K562 (cell line): ENCODE measurements around the gene KRT39. TPM values are rescaled to one million over a fixed set of nuclear protein-coding genes. Genes with fewer than 3 reads are reported as not detected.

ENCODE experiments used
- ATAC-seq: fragments of 200-7000 bp; cut with Tn5 transposase; 3 replicates; pipeline ENCODE4 v1.9.1; 2020; ENCODE audit warnings: moderate library complexity
- BruUV-seq: library from RNA; stranded (reverse); fragments of 400-500 nt; replicated peaks from 2 replicates; lab custom pipeline; 2021; lab: Mats Ljungman, UMichigan
- CTCF ChIA-PET: fragments of 300-600 bp; formaldehyde crosslinking; extraction: SDS; loops from one replicate; lab custom pipeline; 2021; ENCODE audit warnings: low intra/inter-chr PET ratio; lab: Yijun Ruan, JAX
- POLR2A ChIA-PET: fragments of 300-600, 350-650 bp; sonication (Branson Sonifier 250); formaldehyde crosslinking; extraction: SDS; loops from one replicate; lab custom pipeline; 2021; ENCODE audit warnings: antibody characterized with exemption, inconsistent platforms; lab: Yijun Ruan, JAX
- DNase-seq, 4 experiments: peaks; one replicate each; pipeline versions ENCODE4 v3.0.0 to v3.0.0-alpha.2; 2011 to 2018; ENCODE audit warnings: low spot score in 3 of 4, mixed read lengths in 3 of 4; ENCODE audit errors: extremely low read depth in 1 of 4
- FAIRE-seq: peaks from 2 replicates; lab custom pipeline; 2011; peaks lifted over from hg19 to GRCh38; lab: Jason Lieb, UNC
- H2AFZ ChIP-seq: 2 replicates; pipeline ENCODE4 v1.6.0; 2011; ENCODE audit warnings: low read depth, low read length, control low read depth, inconsistent platforms
- H3K27ac ChIP-seq: fragments of 200-600 bp; 3 replicates; pipeline ENCODE4 v1.8.0; 2011; ENCODE audit warnings: low read depth, mild to moderate bottlenecking, control low read depth, inconsistent platforms, low read length, moderate library complexity, mixed read lengths; ENCODE audit errors: extremely low read depth
- H3K27me3 ChIP-seq, 2 experiments: fragments of 300-600 bp in 1 of 2; 2 replicates in 1 of 2; 3 replicates in 1 of 2; pipeline versions ENCODE4 v1.6.0 to v1.8.0; 2011; ENCODE audit warnings: inconsistent platforms in 2 of 2, low read length in 2 of 2, mild to moderate bottlenecking in 1 of 2, mixed read lengths in 1 of 2, moderate library complexity in 1 of 2; ENCODE audit not compliant: control insufficient read depth in 2 of 2, insufficient read depth in 2 of 2
- H3K36me3 ChIP-seq: fragments of 300-600 bp; 3 replicates; pipeline ENCODE4 v1.8.0; 2011; ENCODE audit warnings: mild to moderate bottlenecking, low read length, inconsistent platforms; ENCODE audit not compliant: control insufficient read depth, insufficient read depth
- H3K4me1 ChIP-seq, 2 experiments: fragments of 200-600 bp in 1 of 2; replicated peaks in 1 of 2; 2 replicates in 1 of 2; 3 replicates in 1 of 2; pipeline versions ENCODE4 v1.5.1 to v1.8.0; 2011; ENCODE audit warnings: inconsistent platforms in 2 of 2, low read length in 2 of 2, mild to moderate bottlenecking in 1 of 2, mixed read lengths in 1 of 2, moderate library complexity in 1 of 2; ENCODE audit not compliant: control insufficient read depth in 2 of 2, insufficient read depth in 2 of 2
- H3K4me2 ChIP-seq: 2 replicates; pipeline ENCODE4 v1.6.1; 2011; ENCODE audit warnings: low read length, control low read depth, inconsistent platforms, mixed read lengths; ENCODE audit not compliant: insufficient read depth
- H3K4me3 ChIP-seq: fragments of 200-600 bp; sonication (generic), shearing (Covaris generic); 2 replicates; pipeline ENCODE4 v1.5.1; 2016; ENCODE audit warnings: control low read depth, inconsistent platforms
- H3K79me2 ChIP-seq: fragments of 200-600 bp; 3 replicates; pipeline ENCODE4 v1.8.0; 2011; ENCODE audit warnings: low read length, inconsistent platforms; ENCODE audit not compliant: control insufficient read depth, insufficient read depth
- H3K9ac ChIP-seq, 2 experiments: 2 replicates each; pipeline versions ENCODE4 v1.6.0 to v1.6.1; 2011; ENCODE audit warnings: low read depth in 2 of 2, low read length in 2 of 2, control low read depth in 1 of 2, inconsistent platforms in 1 of 2, mild to moderate bottlenecking in 1 of 2, mixed read lengths in 1 of 2; ENCODE audit not compliant: insufficient read depth in 1 of 2
- H3K9me1 ChIP-seq: one replicate; pipeline ENCODE4 v1.6.0; 2011; ENCODE audit warnings: inconsistent platforms, mild to moderate bottlenecking, low read length, moderate library complexity; ENCODE audit not compliant: control insufficient read depth, insufficient read depth
- H3K9me3 ChIP-seq: replicated peaks from 2 replicates; pipeline ENCODE4 v1.5.1; 2011; ENCODE audit warnings: low read depth, low read length, inconsistent platforms; ENCODE audit not compliant: control insufficient read depth, insufficient read depth
- H4K20me1 ChIP-seq: replicated peaks from 2 replicates; pipeline ENCODE4 v1.6.1; 2011; ENCODE audit warnings: low read length, inconsistent platforms, mixed read lengths; ENCODE audit not compliant: control insufficient read depth, insufficient read depth
- CBFB ChIP-seq: sonication (generic); formaldehyde crosslinking; IDR thresholded peaks from 2 replicates; pipeline ENCODE4 v1.4.0; 2020; ENCODE audit warnings: mild to moderate bottlenecking, missing genetic modification reagents
- DDX20 ChIP-seq: fragments of 450-650 bp; IDR thresholded peaks from 2 replicates; pipeline ENCODE4 v1.6.1; 2016; ENCODE audit warnings: missing genetic modification characterization, low read depth, mild to moderate bottlenecking, missing compliant biosample characterization, moderate library complexity
- DMBX1 ChIP-seq: fragments of 250-450 bp; sonication (Bioruptor Pico); IDR thresholded peaks from 2 replicates; pipeline ENCODE4 v1.8.0; 2022; ENCODE audit warnings: inconsistent platforms, mild to moderate bottlenecking, moderate library complexity, borderline replicate concordance
- FIP1L1 ChIP-seq: fragments of 200-400 bp; formaldehyde crosslinking; IDR thresholded peaks from 2 replicates; pipeline ENCODE4 v1.6.1; 2018; ENCODE audit warnings: mild to moderate bottlenecking, low read depth, low read length; ENCODE audit not compliant: poor library complexity, severe bottlenecking
- GMEB1 ChIP-seq: fragments of 250-450 bp; sonication (Bioruptor Pico); IDR thresholded peaks from 2 replicates; pipeline ENCODE4 v1.4.0; 2020; ENCODE audit warnings: mild to moderate bottlenecking
- HIVEP1 ChIP-seq: fragments of 250-450 bp; sonication (Bioruptor Pico); IDR thresholded peaks from 2 replicates; pipeline ENCODE4 v1.4.0; 2020; ENCODE audit warnings: mild to moderate bottlenecking
- HNRNPH1 ChIP-seq: fragments of 200-400 bp; formaldehyde crosslinking; optimal IDR thresholded peaks from 2 replicates; pipeline ENCODE3; 2017; ENCODE audit warnings: low read depth, mild to moderate bottlenecking, low read length, moderate library complexity
- HSF4 ChIP-seq: fragments of 250-450 bp; sonication (Bioruptor Pico); IDR thresholded peaks from 2 replicates; pipeline ENCODE4 v2.1.2; 2022; ENCODE audit warnings: mild to moderate bottlenecking, moderate library complexity, borderline replicate concordance
- NR2C2 ChIP-seq, 2 experiments: fragments of 200-800 bp in 1 of 2; sonication (Bioruptor generic) in 1 of 2; sonication (generic) in 1 of 2; formaldehyde crosslinking in 1 of 2; IDR thresholded peaks; 2 replicates each; pipeline versions ENCODE4 v1.6.1 to v1.8.0; 2016 to 2022; ENCODE audit warnings: mild to moderate bottlenecking in 1 of 2, missing compliant biosample characterization in 1 of 2, missing genetic modification characterization in 1 of 2, missing genetic modification reagents in 1 of 2
- POLR3A ChIP-seq: IDR thresholded peaks from 2 replicates; pipeline ENCODE4 v1.6.1; 2011; ENCODE audit warnings: borderline replicate concordance, mild to moderate bottlenecking, moderate library complexity; ENCODE audit not compliant: insufficient read length, insufficient read depth; ENCODE audit errors: extremely low read depth
- POLR3G ChIP-seq: IDR thresholded peaks from 2 replicates; pipeline ENCODE4 v1.6.1; 2011; ENCODE audit not compliant: insufficient read length, insufficient replicate concordance; ENCODE audit errors: extremely low read depth
- RHOXF2B ChIP-seq: fragments of 250-450 bp; sonication (Bioruptor Pico); conservative IDR thresholded peaks from 2 replicates; pipeline ENCODE4 v1.5.1; 2021
- SNRNP70 ChIP-seq: fragments of 200-400 bp; formaldehyde crosslinking; optimal IDR thresholded peaks from 2 replicates; pipeline ENCODE3; 2017; ENCODE audit warnings: low read depth, low read length
- TCF7 ChIP-seq: sonication (generic); IDR thresholded peaks from 2 replicates; pipeline ENCODE4 v1.6.1; 2016; ENCODE audit warnings: antibody characterized with exemption, borderline replicate concordance
- TOE1 ChIP-seq, 2 experiments: fragments of 450-650 bp in 1 of 2; sonication (generic) in 1 of 2; formaldehyde crosslinking in 1 of 2; IDR thresholded peaks; 2 replicates each; pipeline versions ENCODE4 v1.7.1 to v1.8.0; 2016 to 2022; ENCODE audit warnings: borderline replicate concordance in 2 of 2, mild to moderate bottlenecking in 2 of 2, antibody characterized with exemption in 1 of 2, inconsistent platforms in 1 of 2, low read depth in 1 of 2, missing genetic modification reagents in 1 of 2, moderate library complexity in 1 of 2
- ZKSCAN8 ChIP-seq: fragments of 200-800 bp; sonication (Bioruptor generic); IDR thresholded peaks from 2 replicates; pipeline ENCODE4 v1.6.1; 2016; ENCODE audit warnings: missing genetic modification characterization, missing compliant biosample characterization
- ZNF134 ChIP-seq: fragments of 250-450 bp; sonication (Bioruptor Pico); conservative IDR thresholded peaks from 2 replicates; pipeline ENCODE4 v1.4.0; 2020
- WGBS: fragments of 100-300 bp; shearing (Covaris generic); methylation state at CpG from one replicate; pipeline ENCODE4 v1.1.6; 2016; ENCODE audit warnings: low coverage, mixed read lengths; ENCODE audit not compliant: insufficient coverage; ENCODE audit errors: missing lambda C conversion rate; 5-methylcytosine and 5-hydroxymethylcytosine counted together
- in situ Hi-C: fragments of 300-500 bp; cut with MboI; formaldehyde crosslinking; loops from 4 replicates; pipeline ENCODE4 v1.15.0; 2018; ENCODE audit warnings: inconsistent platforms, mixed read lengths
- intact Hi-C: fragments of 100-400 bp; cut with micrococcal nuclease; formaldehyde crosslinking; loops from 2 replicates; pipeline ENCODE4 v1.14.2; 2022
- polyA plus RNA-seq, 8 experiments: library from polyadenylated mRNA; depleted of rRNA in 4 of 8; stranded (reverse) in 5 of 8; unstranded in 3 of 8; fragments of >200 nt; fragmentation: Nextera tagmentation in 2 of 8; fragmentation: Illumina TruSeq in 1 of 8; extraction: Ambion mirVana in 2 of 8; extraction: Trizol in 1 of 8; gene quantifications; 2 replicates each; pipeline versions ENCODE4 v1.2.1 to v1.2.3, GENCODE V29; 2011 to 2014; ENCODE audit warnings: inconsistent platforms in 1 of 8, missing spikeins in 1 of 8
- total RNA-seq, 7 experiments: library from RNA; depleted of rRNA in 6 of 7; stranded (reverse); fragments of >200 nt in 6 of 7; fragmentation: Illumina TruSeq in 2 of 7; extraction: Trizol in 2 of 7; gene quantifications; 2 replicates each; pipeline versions ENCODE4 v1.2.1 to v1.2.3, GENCODE V29; 2011 to 2021; ENCODE audit warnings: low replicate concordance in 1 of 7
- TF ChIP-seq, protein P1 (sequence below): sonication (generic); formaldehyde crosslinking; IDR thresholded peaks from 2 replicates; pipeline ENCODE4 v1.4.0; 2020; ENCODE audit warnings: mild to moderate bottlenecking, missing genetic modification reagents

The KRT39 gene
- total and polyA plus RNA-seq, 9 of the 15 experiments (the other 6 are each of a cell fraction or from before 2014, with no cell fraction given): not detected

DNA sequence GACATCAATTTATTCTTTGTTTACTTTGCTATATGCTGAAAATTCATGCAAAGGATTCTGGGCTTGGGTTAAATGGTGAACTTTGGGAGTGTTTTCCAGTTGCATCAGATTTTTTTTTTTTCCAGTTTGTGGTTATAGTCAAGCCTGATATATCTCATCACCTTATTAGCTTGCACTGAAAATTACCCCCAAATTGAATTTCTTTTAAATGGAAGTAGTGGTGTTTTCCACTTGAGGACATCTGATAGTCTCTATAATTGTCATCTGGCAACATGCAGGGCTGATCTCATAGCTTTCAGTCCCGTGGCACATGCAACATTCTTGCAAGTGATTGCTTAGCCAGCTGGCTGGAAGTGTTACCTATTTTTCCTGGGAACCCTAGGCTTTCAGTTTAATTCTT lies 46.9 kb upstream of the KRT39 start (continued):
- no peak for TF ChIP-seq NR2C2 (CRISPR knock-in tag; IDR thresholded peaks at IDR 0.05)
- TF ChIP-seq NR2C2 (tag; IDR thresholded peaks at IDR 0.05): peak; percentile 79; the same call in 1 of the 2 replicates
- TF ChIP-seq RHOXF2B (CRISPR knock-in tag): no peak
- TF ChIP-seq SNRNP70: no peak
- no peak for TF ChIP-seq TCF7
- no peak for TF ChIP-seq HIVEP1 (CRISPR knock-in tag)
- TF ChIP-seq, protein P1, sequence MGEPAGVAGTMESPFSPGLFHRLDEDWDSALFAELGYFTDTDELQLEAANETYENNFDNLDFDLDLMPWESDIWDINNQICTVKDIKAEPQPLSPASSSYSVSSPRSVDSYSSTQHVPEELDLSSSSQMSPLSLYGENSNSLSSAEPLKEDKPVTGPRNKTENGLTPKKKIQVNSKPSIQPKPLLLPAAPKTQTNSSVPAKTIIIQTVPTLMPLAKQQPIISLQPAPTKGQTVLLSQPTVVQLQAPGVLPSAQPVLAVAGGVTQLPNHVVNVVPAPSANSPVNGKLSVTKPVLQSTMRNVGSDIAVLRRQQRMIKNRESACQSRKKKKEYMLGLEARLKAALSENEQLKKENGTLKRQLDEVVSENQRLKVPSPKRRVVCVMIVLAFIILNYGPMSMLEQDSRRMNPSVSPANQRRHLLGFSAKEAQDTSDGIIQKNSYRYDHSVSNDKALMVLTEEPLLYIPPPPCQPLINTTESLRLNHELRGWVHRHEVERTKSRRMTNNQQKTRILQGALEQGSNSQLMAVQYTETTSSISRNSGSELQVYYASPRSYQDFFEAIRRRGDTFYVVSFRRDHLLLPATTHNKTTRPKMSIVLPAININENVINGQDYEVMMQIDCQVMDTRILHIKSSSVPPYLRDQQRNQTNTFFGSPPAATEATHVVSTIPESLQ (CRISPR knock-in tag): no peak

- ATAC-seq (no peak), FAIRE-seq (no peak), DNase-seq (no peak)
- Histone ChIP-seq H3K36me3 (no peaks in the 10 kb centered on the region), H3K9me3 (no peaks in the 10 kb centered on the region), H3K27me3 (peaks cover 0 to 6% of the 10 kb centered on the region in 2 experiments; a peak in 3 of 5 replicates), H3K79me2 (no peaks in the 10 kb centered on the region), H3K9me1 (no peaks in the 10 kb centered on the region), H3K4me3 (no peak overlapping the region), H4K20me1 (no peaks in the 10 kb centered on the region), H3K27ac (no peak overlapping the region), H3K4me1 (no peaks in the 10 kb centered on the region), H3K4me2 (no peak overlapping the region), H3K9ac (no peak overlapping the region), H2AFZ (no peak overlapping the region)
- ChIA-PET CTCF (no interaction called here), POLR2A (no interaction called here)
- WGBS: 6% methylated on average over 3 of the region's 3 CpGs
- intact Hi-C loops (no loop called here), in situ Hi-C loops (no loop called here)
- BruUV-seq: no TSS peak
- TF ChIP-seq ZKSCAN8 (CRISPR knock-in tag) (no peak), ZNF134 (CRISPR knock-in tag) (no peak), CBFB (CRISPR knock-in tag) (no peak), GMEB1 (CRISPR knock-in tag) (no peak), POLR3G (no peak), FIP1L1 (no peak), DDX20 (tag) (no peak), HSF4 (CRISPR knock-in tag) (no peak), DMBX1 (CRISPR knock-in tag) (no peak), HNRNPH1 (no peak), POLR3A (no peak), TOE1 (IDR thresholded peaks at IDR 0.05; ENCODE audit: borderline replicate concordance) (no peak), TOE1 (CRISPR knock-in tag; IDR thresholded peaks at IDR 0.05; ENCODE audit: borderline replicate concordance, low read depth) (no peak)
Observed at GRCh38 chr17:41013181-41013580, 46.4 kb upstream of the KRT39 start.
